ENCODE results near the gene PFDN4. TPM values are rescaled to one million over a fixed set of nuclear protein-coding genes. Genes with fewer than 3 reads are reported as not detected.

Gene PFDN4
- total RNA-seq, 6 donors from 2014 or later, result 15.5 to 78.5 (median 23.9) TPM

- Histone ChIP-seq H3K9me3 (no peaks in the 10 kb centered on the region), H3K4me3 (no peak overlapping the region), H3K4me1 (no peaks in the 10 kb centered on the region), H3K27ac (no peak overlapping the region), H3K36me3 (no peaks in the 10 kb centered on the region), H3K27me3 (no peaks in the 10 kb centered on the region)
- no peak for TF ChIP-seq EP300 (IDR thresholded peaks at IDR 0.05)
- TF ChIP-seq CTCF (IDR thresholded peaks at IDR 0.05), result no peak
- no peak for TF ChIP-seq POLR2AphosphoS5 (IDR thresholded peaks at IDR 0.05)
- no peak for TF ChIP-seq POLR2A (IDR thresholded peaks at IDR 0.05)
- WGBS, 2 donors, result 71 to 79% methylated on average over 11 of the region's 11 CpGs
- no peak for DNase-seq
- ATAC-seq (ENCODE audit: low FRiP score in 2 of 2), result no peak
Measured at GRCh38 chr20:54194724-54195438, 13.0 kb upstream of the PFDN4 start.

GRCh38 chr20:54195483-54196472 lies 12.1 kb upstream of the PFDN4 start:
- no peaks in the 10 kb centered on the region for H3K4me1 ChIP-seq
- H3K27me3 ChIP-seq, result no peaks in the 10 kb centered on the region
- H3K9me3 ChIP-seq, result no peaks in the 10 kb centered on the region
- TF ChIP-seq POLR2A (IDR thresholded peaks at IDR 0.05), result no peak
- WGBS, 2 donors, result 71 to 73% methylated on average over 12 to 13 of the region's 13 CpGs
- ATAC-seq (ENCODE audit: low FRiP score in 2 of 2) (peak in 1 of 2 donors; percentile 50), DNase-seq (no peak)
- H3K36me3 ChIP-seq, result no peaks in the 10 kb centered on the region
- H3K27ac ChIP-seq, result no peak overlapping the region
- no peak overlapping the region for H3K4me3 ChIP-seq

GRCh38 chr20:54197621-54198604 lies 10.0 kb upstream of the PFDN4 start:
- peak in 2 of 6 experiments; percentile 14 to 23 for TF ChIP-seq CTCF (IDR thresholded peaks at IDR 0.05)
- TF ChIP-seq POLR2A (IDR thresholded peaks at IDR 0.05), result no peak
- TF ChIP-seq EP300 (IDR thresholded peaks at IDR 0.05), result no peak
- TF ChIP-seq POLR2AphosphoS5 (IDR thresholded peaks at IDR 0.05), result no peak
- no peak for DNase-seq
- Histone ChIP-seq H3K36me3 (no peaks in the 10 kb centered on the region), H3K27me3 (no peaks in the 10 kb centered on the region), H3K9me3 (no peaks in the 10 kb centered on the region), H3K4me3 (no peak overlapping the region), H3K4me1 (no peaks in the 10 kb centered on the region), H3K27ac (no peak overlapping the region)
- 77 to 78% methylated on average over 13 of the region's 13 CpGs for WGBS, 2 donors
- no peak for ATAC-seq (ENCODE audit: low FRiP score in 2 of 2)

DNA sequence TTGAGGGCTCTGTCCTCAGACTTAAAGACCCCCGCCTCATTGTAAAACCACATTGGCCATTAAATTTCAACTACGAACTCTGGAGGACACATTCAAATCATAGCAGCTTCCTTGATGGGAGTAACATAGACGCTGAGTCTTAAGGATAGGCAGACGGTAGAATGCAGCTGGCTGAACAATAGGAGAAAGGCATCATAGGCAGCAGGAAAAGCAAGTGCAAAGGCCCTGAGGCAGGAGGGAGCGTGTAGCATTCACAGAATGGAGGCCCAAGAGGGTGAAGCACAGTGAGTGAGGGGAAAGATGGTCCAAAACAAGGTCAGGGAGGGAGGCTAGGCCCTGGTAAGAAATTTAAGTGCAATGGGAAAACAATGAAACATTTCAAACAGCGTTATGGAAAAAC lies 8.6 kb upstream of the PFDN4 start:
- H3K9me3 ChIP-seq, result no peaks in the 10 kb centered on the region
- no peaks in the 10 kb centered on the region for H3K4me1 ChIP-seq
- DNase-seq (no peak), ATAC-seq (ENCODE audit: low FRiP score in 2 of 2) (no peak)
- no peak overlapping the region for H3K27ac ChIP-seq
- TF ChIP-seq CTCF (IDR thresholded peaks at IDR 0.05), result no peak
- TF ChIP-seq POLR2AphosphoS5 (IDR thresholded peaks at IDR 0.05), result no peak
- no peak for TF ChIP-seq POLR2A (IDR thresholded peaks at IDR 0.05)
- TF ChIP-seq EP300 (IDR thresholded peaks at IDR 0.05), result no peak
- H3K27me3 ChIP-seq, result no peaks in the 10 kb centered on the region
- no peaks in the 10 kb centered on the region for H3K36me3 ChIP-seq
- H3K4me3 ChIP-seq, result no peak overlapping the region
- WGBS, 2 donors, result 71 to 73% methylated on average over 6 of the region's 6 CpGs

Measured in upper lobe of left lung (tissue), 6 donors.